H9 (cell line): ENCODE measurements around the gene DDIT4. TPM values are rescaled to one million over a fixed set of nuclear protein-coding genes. Genes with fewer than 3 reads are reported as not detected.

Experiments used
- DNase-seq: peaks from one replicate; pipeline ENCODE4 v3.0.0-alpha.2; 2017
- H2AFZ ChIP-seq: one replicate; pipeline ENCODE4 v1.6.1; 2013; ENCODE audit warnings: mild to moderate bottlenecking, low read length, control low read depth, moderate library complexity
- H2AK5ac ChIP-seq: 2 replicates; pipeline ENCODE4 v1.6.1; 2013; ENCODE audit warnings: low read length, control low read depth, mixed read lengths; ENCODE audit not compliant: insufficient read length
- H2BK120ac ChIP-seq: one replicate; pipeline ENCODE4 v1.6.1; 2013; ENCODE audit warnings: low read depth, mild to moderate bottlenecking, low read length, control low read depth, inconsistent platforms; ENCODE audit not compliant: poor library complexity, severe bottlenecking
- H2BK12ac ChIP-seq: 2 replicates; pipeline ENCODE4 v1.6.1; 2013; ENCODE audit warnings: low read length, control low read depth, mixed read lengths, low read depth; ENCODE audit not compliant: insufficient read length
- H2BK15ac ChIP-seq: 2 replicates; pipeline ENCODE4 v1.6.1; 2013; ENCODE audit warnings: low read depth, low read length, control low read depth
- H2BK20ac ChIP-seq: one replicate; pipeline ENCODE4 v1.6.1; 2013; ENCODE audit warnings: low read depth, mild to moderate bottlenecking, low read length, control low read depth, inconsistent platforms; ENCODE audit not compliant: poor library complexity, severe bottlenecking
- H2BK5ac ChIP-seq: 2 replicates; pipeline ENCODE4 v1.6.1; 2013; ENCODE audit warnings: low read length, control low read depth, mixed read lengths; ENCODE audit not compliant: insufficient read length
- H3K14ac ChIP-seq: 2 replicates; pipeline ENCODE4 v1.6.1; 2013; ENCODE audit warnings: low read length, control low read depth; ENCODE audit not compliant: insufficient read depth
- H3K18ac ChIP-seq: 2 replicates; pipeline ENCODE4 v1.6.1; 2013; ENCODE audit warnings: low read depth, mild to moderate bottlenecking, mixed read lengths, low read length, control low read depth; ENCODE audit not compliant: insufficient read length
- H3K23ac ChIP-seq: 2 replicates; pipeline ENCODE4 v1.6.1; 2013; ENCODE audit warnings: low read length, control low read depth, mixed read lengths, low read depth; ENCODE audit not compliant: insufficient read length
- H3K23me2 ChIP-seq: 2 replicates; pipeline ENCODE4 v1.6.1; 2013; ENCODE audit warnings: low read depth, mild to moderate bottlenecking, mixed read lengths, low read length, control low read depth; ENCODE audit not compliant: insufficient read length, poor library complexity, severe bottlenecking
- H3K27ac ChIP-seq: 2 replicates; pipeline ENCODE4 v1.5.1; 2013; ENCODE audit warnings: low read length, control low read depth, mixed read lengths, low read depth; ENCODE audit not compliant: insufficient read length
- H3K27me3 ChIP-seq: 2 replicates; pipeline ENCODE4 v1.6.1; 2013; ENCODE audit warnings: low read length, control low read depth, inconsistent platforms; ENCODE audit not compliant: insufficient read depth
- H3K4ac ChIP-seq: 2 replicates; pipeline ENCODE4 v1.6.1; 2013; ENCODE audit warnings: low read depth, mild to moderate bottlenecking, control low read depth, inconsistent platforms, low read length, moderate library complexity
- H3K4me1 ChIP-seq: 2 replicates; pipeline ENCODE4 v1.6.1; 2013; ENCODE audit warnings: low read length, control low read depth, inconsistent platforms; ENCODE audit not compliant: insufficient read depth
- H3K4me2 ChIP-seq: 2 replicates; pipeline ENCODE4 v1.6.1; 2013; ENCODE audit warnings: low read length, control low read depth, mixed read lengths; ENCODE audit not compliant: insufficient read length, insufficient read depth
- H3K56ac ChIP-seq: 2 replicates; pipeline ENCODE4 v1.6.1; 2013; ENCODE audit warnings: low read depth, mild to moderate bottlenecking, mixed read lengths, low read length, control low read depth; ENCODE audit not compliant: insufficient read length
- H3K79me1 ChIP-seq: 2 replicates; pipeline ENCODE4 v1.6.1; 2013; ENCODE audit warnings: low read depth, mild to moderate bottlenecking, moderate library complexity, low read length, control low read depth, inconsistent platforms; ENCODE audit not compliant: insufficient read depth, poor library complexity, severe bottlenecking
- H3K79me2 ChIP-seq: 2 replicates; pipeline ENCODE4 v1.6.1; 2013; ENCODE audit warnings: low read length, control low read depth, inconsistent platforms; ENCODE audit not compliant: insufficient read depth
- H3K9ac ChIP-seq: 2 replicates; pipeline ENCODE4 v1.6.1; 2013; ENCODE audit warnings: low read length, control low read depth, mixed read lengths; ENCODE audit not compliant: insufficient read length; ENCODE audit errors: extremely low read depth
- H3K9me3 ChIP-seq: one replicate; pipeline ENCODE4 v1.6.1; 2013; ENCODE audit warnings: low read depth, low read length, inconsistent platforms; ENCODE audit not compliant: control insufficient read depth
- H3T11ph ChIP-seq: one replicate; pipeline ENCODE4 v1.6.1; 2013; ENCODE audit warnings: mild to moderate bottlenecking, low read length, control low read depth, inconsistent platforms
- H4K20me1 ChIP-seq: one replicate; pipeline ENCODE4 v1.6.1; 2013; ENCODE audit not compliant: control insufficient read depth, insufficient read length, insufficient read depth
- H4K5ac ChIP-seq: 2 replicates; pipeline ENCODE4 v1.6.1; 2013; ENCODE audit warnings: low read depth, mild to moderate bottlenecking, mixed read lengths, low read length, control low read depth; ENCODE audit not compliant: insufficient read length
- H4K8ac ChIP-seq: replicated peaks from 2 replicates; pipeline ENCODE4 v1.6.1; 2013; ENCODE audit warnings: low read length, control low read depth, mixed read lengths, low read depth; ENCODE audit not compliant: insufficient read length
- H4K91ac ChIP-seq: 2 replicates; pipeline ENCODE4 v1.6.1; 2013; ENCODE audit warnings: low read depth, mild to moderate bottlenecking, moderate library complexity, mixed read lengths, low read length, control low read depth; ENCODE audit not compliant: insufficient read length
- H3K27ac Mint-ChIP-seq, 3 experiments: 2 replicates in 2 of 3; 3 replicates in 1 of 3; pipeline ENCODE4 v1.8.0; 2020 to 2021; ENCODE audit warnings: mixed read lengths in 3 of 3, mild to moderate bottlenecking in 1 of 3, moderate library complexity in 1 of 3
- H3K27me3 Mint-ChIP-seq: 2 replicates; pipeline ENCODE4 v1.8.0; 2021; ENCODE audit warnings: low read depth, mild to moderate bottlenecking, moderate library complexity, mixed read lengths
- H3K36me3 Mint-ChIP-seq, 3 experiments: 2 replicates in 2 of 3; 3 replicates in 1 of 3; pipeline ENCODE4 v1.8.0; 2020 to 2021; ENCODE audit warnings: low read depth in 3 of 3, mixed read lengths in 3 of 3; ENCODE audit not compliant: insufficient read depth in 1 of 3
- H3K4me1 Mint-ChIP-seq, 2 experiments: 2 replicates each; pipeline ENCODE4 v1.8.0; 2020; ENCODE audit warnings: mixed read lengths in 2 of 2
- H3K4me3 Mint-ChIP-seq, 2 experiments: 2 replicates in 1 of 2; 3 replicates in 1 of 2; pipeline ENCODE4 v1.8.0; 2020 to 2021; ENCODE audit warnings: mild to moderate bottlenecking in 2 of 2, mixed read lengths in 2 of 2, moderate library complexity in 1 of 2
- H3K9me3 Mint-ChIP-seq, 2 experiments: 2 replicates in 1 of 2; 3 replicates in 1 of 2; pipeline ENCODE4 v1.8.0; 2020; ENCODE audit warnings: mild to moderate bottlenecking in 2 of 2, mixed read lengths in 2 of 2, moderate library complexity in 1 of 2
- CTCF ChIP-seq: fragments of 200-600 bp; sonication (generic); conservative IDR thresholded peaks from 3 replicates; pipeline ENCODE4 v1.8.0; 2021; ENCODE audit warnings: antibody characterized with exemption, mild to moderate bottlenecking
- WGBS: extraction: QIAGEN DNeasy Blood & Tissue Kit; methylation state at CpG from one replicate; pipeline ENCODE4 v1.1.7; 2013; ENCODE audit warnings: missing lambda C conversion rate, low lambda C conversion rate, mixed read lengths; ENCODE audit not compliant: insufficient read length; ENCODE audit errors: extremely low coverage; 5-methylcytosine and 5-hydroxymethylcytosine counted together
- total RNA-seq: library from RNA; stranded (reverse); gene quantifications from 2 replicates; pipeline ENCODE4 v1.2.1, GENCODE V29; 2021

The DDIT4 gene
- total RNA-seq, 1 experiment from 2014 or later, result 84.0 TPM

DNA sequence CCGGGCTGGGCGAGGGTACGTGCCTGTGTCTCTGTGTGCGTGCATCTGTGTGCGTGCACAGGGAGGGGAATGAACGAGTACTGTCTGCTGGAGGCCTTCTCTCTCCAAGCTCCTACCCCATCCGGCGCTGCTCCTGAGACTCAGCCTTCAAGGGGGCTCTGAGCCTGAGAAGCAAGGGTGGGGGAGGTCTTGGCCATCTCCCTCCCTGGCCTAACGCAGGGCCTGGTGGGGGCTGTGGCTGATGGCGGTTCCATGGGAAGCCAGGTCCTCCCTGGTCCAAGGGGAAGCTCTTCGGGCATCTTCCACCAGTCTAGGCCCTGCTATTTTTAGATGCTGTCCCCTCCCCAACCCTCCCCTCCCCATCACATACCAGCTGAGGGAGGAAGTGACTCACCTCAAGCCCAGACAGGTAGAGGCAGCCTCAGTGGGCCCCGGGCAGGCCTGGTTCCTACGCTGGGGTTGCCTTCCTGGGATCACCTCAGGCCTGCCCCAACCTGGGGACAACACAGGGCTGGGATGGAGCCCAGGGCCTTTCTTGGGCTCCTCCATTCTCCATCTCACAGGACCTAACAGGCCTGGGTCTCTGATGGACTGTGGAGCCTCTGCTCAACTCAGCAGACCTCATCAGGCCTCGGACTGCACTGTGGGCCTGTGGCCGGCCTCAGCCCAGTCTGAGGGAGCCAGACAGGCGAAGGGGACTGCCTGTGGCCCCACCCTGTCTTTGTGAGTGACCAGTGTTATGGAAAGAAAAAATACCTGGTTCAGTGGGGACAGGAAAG, 48.7 kb downstream of the DDIT4 start:
- no peak overlapping the region for H4K5ac ChIP-seq
- peaks cover 2% of the 10 kb centered on the region; the same call in 1 of the 2 replicates for H3K4me1 ChIP-seq
- H3K9ac ChIP-seq, result no peak overlapping the region
- no peak overlapping the region for H3K56ac ChIP-seq
- no peaks in the 10 kb centered on the region for H3K79me1 ChIP-seq
- no peaks in the 10 kb centered on the region for H3K9me3 ChIP-seq
- no peak overlapping the region for H3K27ac ChIP-seq
- no peak overlapping the region for H2AK5ac ChIP-seq
- Mint-ChIP-seq H3K27ac (peak overlapping the region in 1 of 3 experiments; percentile 50; a peak in 2 of 7 replicates), H3K4me3 (no peak overlapping the region; a peak in 1 of 5 replicates), H3K36me3 (no peaks in the 10 kb centered on the region), H3K27me3 (no peaks in the 10 kb centered on the region), H3K9me3 (no peaks in the 10 kb centered on the region; a peak in 1 of 5 replicates), H3K4me1 (peaks cover 35 to 48% of the 10 kb centered on the region in 2 experiments)
- no peak overlapping the region for H2BK12ac ChIP-seq
- H2BK120ac ChIP-seq, result no peak overlapping the region
- no peak overlapping the region for H3K4ac ChIP-seq
- no CpG with 5 or more reads among the region's 16 CpGs for WGBS
- H4K91ac ChIP-seq, result no peak overlapping the region
- no peak for TF ChIP-seq CTCF
- no peaks in the 10 kb centered on the region for H3K27me3 ChIP-seq
- no peak overlapping the region for H2BK5ac ChIP-seq
- no peak overlapping the region for H3K4me2 ChIP-seq
- no peak overlapping the region for H2AFZ ChIP-seq
- no peak for DNase-seq
- no peaks in the 10 kb centered on the region for H4K20me1 ChIP-seq
- H3T11ph ChIP-seq, result no peak overlapping the region
- peak overlapping the region; percentile 50 for H3K18ac ChIP-seq
- no peak overlapping the region for H2BK15ac ChIP-seq
- H2BK20ac ChIP-seq, result no peak overlapping the region
- H4K8ac ChIP-seq, result no peak overlapping the region
- H3K79me2 ChIP-seq, result no peaks in the 10 kb centered on the region
- H3K23ac ChIP-seq, result no peak overlapping the region
- H3K14ac ChIP-seq, result no peak overlapping the region
- peaks cover 3% of the 10 kb centered on the region for H3K23me2 ChIP-seq
